ENCODE data around the gene LRRK2. TPM values are rescaled to one million over a fixed set of nuclear protein-coding genes. Genes with fewer than 3 reads are reported as not detected.
"Not testable (repeated sequence)": the region's sequence is repeated elsewhere in the genome, so short reads cannot be mapped to it uniquely, and the experiment has no call there.

Gene LRRK2
- total RNA-seq, 1 experiment from 2014 or later, result 1.1 TPM

DNA sequence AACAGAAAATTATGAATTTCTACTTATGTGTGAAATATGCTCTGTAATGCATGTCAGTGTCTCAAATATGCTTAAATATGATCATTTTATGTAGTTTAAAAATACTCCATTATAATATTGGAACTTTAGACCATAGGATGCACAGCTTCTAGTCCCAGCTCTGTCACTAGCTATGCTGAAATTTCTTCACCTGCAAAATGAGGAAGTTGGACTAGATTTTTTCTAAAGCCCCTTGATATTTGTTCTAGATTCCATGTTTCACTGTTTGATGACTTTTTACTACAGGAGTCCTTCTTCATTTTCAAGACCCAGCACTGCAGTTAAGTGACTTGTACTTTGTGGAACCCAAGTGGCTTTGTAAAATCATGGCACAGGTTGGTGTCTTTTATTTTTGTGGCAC, 90.1 kb downstream of the LRRK2 start:
- no peak for DNase-seq (ENCODE audit: low spot score)

- peak; percentile 10 for DNase-seq (ENCODE audit: low spot score)
These were observed 90.6 kb downstream of the LRRK2 start for GRCh38 chr12:40315375-40315774.

- DNase-seq (ENCODE audit: low spot score), result no peak
These were observed 99.5 kb downstream of the LRRK2 start for GRCh38 chr12:40324261-40324660.

DNA sequence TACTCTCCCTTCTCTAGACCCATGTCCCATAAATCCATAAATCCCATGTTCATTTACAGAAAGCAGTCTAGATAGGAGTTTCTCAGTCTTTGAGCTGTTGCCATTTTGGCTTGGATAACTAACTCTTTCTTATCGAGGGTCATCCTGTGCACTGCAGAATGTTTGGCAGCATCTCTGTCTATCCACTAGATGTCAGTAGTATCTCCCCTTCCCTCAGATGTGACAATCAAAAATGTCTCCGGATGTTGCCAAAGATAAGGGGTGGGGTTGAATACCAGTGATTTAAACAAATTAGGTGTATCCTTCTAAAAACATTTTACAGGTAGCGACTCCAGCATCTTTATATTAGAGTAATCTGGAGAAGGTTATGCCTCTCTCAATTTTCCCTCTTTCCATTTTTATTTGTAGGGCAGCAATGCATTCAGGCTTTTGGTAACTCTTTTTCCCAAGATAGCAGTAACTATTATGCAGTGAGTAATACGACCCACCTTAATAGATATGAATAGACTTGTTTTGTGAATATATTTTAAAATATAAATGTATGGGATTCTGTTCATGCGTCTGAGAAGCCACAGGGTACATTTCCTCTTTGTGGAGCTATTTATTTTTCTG, 100.7 kb downstream of the LRRK2 start:
- DNase-seq (ENCODE audit: low spot score), result peak; percentile 69

DNA sequence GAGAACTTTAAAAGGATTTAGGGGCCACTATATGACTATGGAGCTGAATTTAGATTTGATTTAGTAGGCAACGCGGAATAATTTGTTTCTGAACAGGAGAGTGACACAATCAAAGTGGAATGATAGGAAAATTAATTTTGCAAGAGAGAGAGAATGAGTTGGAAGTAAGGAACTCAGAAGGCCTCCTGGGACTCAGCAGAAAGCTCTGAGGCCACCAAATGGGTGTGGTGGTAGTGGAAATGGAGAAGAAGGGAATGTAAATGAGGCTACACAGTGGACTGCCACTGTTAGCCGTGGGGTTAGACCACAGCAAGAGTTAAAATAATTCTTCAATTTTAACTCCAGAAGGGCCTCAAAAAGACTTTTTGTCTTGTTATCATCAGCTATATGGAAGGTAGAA, 102.7 kb downstream of the LRRK2 start:
- no peak for DNase-seq (ENCODE audit: low spot score)

GRCh38 chr12:40330180-40330579, 105.4 kb downstream of the LRRK2 start:
- no peak for DNase-seq (ENCODE audit: low spot score)

DNA sequence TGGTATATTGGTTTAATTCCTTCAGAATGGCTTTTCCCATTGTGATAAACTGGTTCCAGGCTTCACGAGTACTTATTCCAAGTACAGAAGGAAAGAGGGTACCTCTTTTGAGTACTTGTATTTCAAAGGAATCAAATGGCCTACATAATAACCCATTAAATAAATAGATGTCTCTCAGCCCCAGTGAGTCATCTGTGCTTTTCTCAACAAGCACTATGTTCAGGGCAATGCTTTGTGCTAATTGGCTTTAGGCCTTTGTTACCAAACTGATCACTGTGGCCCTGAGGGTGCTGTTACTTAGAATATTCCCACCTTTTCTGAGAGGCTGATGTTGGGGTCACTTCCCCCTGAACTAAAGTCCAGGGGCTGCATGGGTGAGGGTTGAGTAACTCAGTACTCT, 107.1 kb downstream of the LRRK2 start:
- no peak for DNase-seq (ENCODE audit: low spot score)

DNA sequence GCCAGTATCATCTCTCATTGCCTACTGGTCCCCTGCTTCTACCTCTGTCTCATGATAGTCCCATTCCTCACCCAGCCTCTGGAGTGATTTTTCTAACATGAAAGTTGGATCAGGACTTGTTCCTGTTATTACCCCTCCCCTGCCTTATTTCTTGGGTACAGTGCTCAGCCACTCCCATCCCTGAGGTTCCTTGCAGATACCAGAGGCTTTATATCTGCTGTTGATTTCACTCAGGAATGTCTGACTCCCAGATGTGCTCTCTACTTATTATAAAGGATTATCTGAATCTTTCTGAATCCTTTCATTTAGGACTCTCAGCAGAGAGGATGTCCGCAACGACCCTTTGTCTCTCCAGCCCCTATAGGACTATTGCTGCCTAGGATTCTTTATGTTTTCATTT, 111.2 kb downstream of the LRRK2 start:
- DNase-seq (ENCODE audit: low spot score), result no peak

GRCh38 chr12:40336573-40337199, 111.9 kb downstream of the LRRK2 start:
- peak; percentile 19 for DNase-seq (ENCODE audit: low spot score)

GRCh38 chr12:40338071-40338470, 113.3 kb downstream of the LRRK2 start:
- DNase-seq (ENCODE audit: low spot score), result no peak

- DNase-seq (ENCODE audit: low spot score), result no peak
These were observed 113.8 kb downstream of the LRRK2 start for GRCh38 chr12:40338621-40339020.

- no peak for DNase-seq (ENCODE audit: low spot score)
These were observed 117.2 kb downstream of the LRRK2 start for GRCh38 chr12:40342010-40342409.

- no peak for DNase-seq (ENCODE audit: low spot score)
These were observed 118.3 kb downstream of the LRRK2 start for GRCh38 chr12:40343124-40343523.

GRCh38 chr12:40344312-40344711, 119.5 kb downstream of the LRRK2 start:
- DNase-seq (ENCODE audit: low spot score), result no peak

DNA sequence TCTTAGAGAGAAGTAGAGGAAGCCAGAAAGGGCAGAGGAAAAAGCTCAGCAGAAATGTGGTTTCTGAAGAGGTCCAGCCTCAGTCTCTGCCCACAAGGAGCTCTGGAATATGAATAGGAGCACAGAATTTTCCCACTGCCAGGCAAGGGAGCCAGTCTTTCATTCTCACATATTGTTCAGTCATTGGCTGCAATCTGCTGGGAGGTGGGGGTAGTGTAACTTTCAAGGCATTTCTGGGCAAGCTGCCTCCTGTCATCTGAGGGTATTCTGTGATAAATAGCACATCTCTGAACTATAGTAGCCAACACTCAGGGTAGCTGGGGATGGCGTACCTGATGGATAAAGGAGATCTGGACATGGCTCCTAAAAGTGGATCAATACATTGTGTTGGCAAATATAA, 127.2 kb downstream of the LRRK2 start:
- no peak for DNase-seq (ENCODE audit: low spot score)

DNA sequence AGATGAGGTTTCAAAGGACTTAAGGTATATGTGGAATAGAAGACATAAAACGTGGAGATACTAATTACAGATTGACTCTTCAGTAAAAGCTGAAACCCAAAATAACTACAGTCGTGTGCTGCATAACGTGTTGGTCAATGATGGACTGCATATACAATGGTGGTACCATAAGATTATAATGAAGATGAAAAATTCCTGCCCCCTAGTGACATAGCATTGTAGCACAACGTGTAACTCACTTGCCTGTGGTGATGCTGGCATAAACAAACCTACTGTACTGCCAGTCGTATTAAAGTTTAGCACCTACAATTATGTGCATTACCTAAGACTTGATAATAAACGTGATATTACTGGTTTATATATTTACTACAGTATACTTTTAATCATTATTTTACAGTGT, 150.3 kb downstream of the LRRK2 start:
- peak; percentile 7 for DNase-seq (ENCODE audit: low spot score)

- DNase-seq (ENCODE audit: low spot score), result no peak
These were observed 151.9 kb downstream of the LRRK2 start for GRCh38 chr12:40376533-40377267.

- DNase-seq (ENCODE audit: low spot score), result no peak
These were observed 153.9 kb downstream of the LRRK2 start for GRCh38 chr12:40378691-40379090.

DNA sequence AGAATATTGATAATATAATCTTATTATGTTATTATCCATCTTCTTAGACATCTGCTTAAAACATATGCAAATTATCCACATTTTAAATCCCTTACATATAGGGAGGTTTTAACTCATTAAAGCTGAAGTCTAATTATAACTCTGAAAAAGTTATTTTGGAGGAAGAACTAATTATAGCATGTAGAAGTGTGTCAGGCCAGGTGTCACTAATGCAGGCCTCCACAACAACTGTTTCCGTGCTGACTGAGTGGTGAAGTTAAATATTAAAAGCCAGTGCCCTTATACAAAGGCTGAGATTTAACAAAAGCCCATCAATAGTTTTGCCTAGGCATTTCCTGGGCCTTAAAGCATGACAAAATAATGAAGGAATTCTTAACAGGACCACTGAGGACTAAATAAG, 157.4 kb downstream of the LRRK2 start:
- DNase-seq (ENCODE audit: low spot score), result no peak

- DNase-seq (ENCODE audit: low spot score), result not testable (repeated sequence)
These were observed 162.5 kb downstream of the LRRK2 start for GRCh38 chr12:40387279-40387678.

- DNase-seq (ENCODE audit: low spot score), result no peak
These were observed 166.2 kb downstream of the LRRK2 start for GRCh38 chr12:40390980-40391379.

DNA sequence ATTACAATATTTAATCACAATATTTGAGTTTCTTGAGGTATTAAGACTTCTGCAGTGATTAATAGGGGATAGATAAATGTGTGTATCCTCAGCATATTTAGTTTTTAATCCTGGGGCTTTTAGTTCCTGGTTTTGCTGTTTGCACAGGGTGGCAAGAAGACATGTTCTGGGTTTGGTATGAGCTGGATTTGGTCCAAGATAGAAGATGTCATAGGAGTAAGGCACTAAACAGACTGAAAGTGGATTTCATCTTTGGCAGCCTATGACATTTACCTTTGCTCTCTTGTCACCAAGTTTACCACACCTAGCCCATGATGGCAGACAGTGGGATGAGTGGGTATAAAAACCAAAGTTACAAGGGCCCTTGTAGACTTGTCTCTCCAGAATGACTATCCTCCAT, 168.2 kb downstream of the LRRK2 start:
- DNase-seq (ENCODE audit: low spot score), result no peak

DNA sequence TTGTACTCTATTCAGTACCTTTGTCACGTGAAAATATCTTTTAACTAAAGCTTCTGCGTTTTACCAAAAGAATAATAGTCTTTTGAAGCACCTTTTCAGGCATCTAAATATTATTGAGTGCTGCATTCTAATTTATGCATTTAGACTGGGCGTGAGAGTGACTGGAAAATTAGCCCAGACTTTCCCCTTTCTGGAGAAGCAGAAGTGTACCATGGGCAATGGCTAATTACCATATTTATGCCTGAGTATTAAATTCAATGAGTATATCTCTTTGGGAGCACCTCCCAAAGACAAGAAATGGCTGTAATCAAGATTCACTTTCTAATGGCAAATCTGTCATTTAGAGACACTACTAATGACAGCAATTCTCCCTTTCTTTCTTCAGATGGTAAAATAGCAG, 174.9 kb downstream of the LRRK2 start:
- no peak for DNase-seq (ENCODE audit: low spot score)
